HEK293 (cell line): ENCODE measurements around the gene VPS9D1.

Source experiments
- GLI4 ChIP-seq: fragments of 450-650 bp; formaldehyde crosslinking; IDR thresholded peaks from 2 replicates; pipeline ENCODE4 v1.5.1; 2016; ENCODE audit warnings: missing biosample characterization, missing genetic modification characterization
- MYNN ChIP-seq: fragments of 450-650 bp; formaldehyde crosslinking; IDR thresholded peaks from 2 replicates; pipeline ENCODE4 v1.5.1; 2016; ENCODE audit warnings: missing biosample characterization, missing genetic modification characterization, borderline replicate concordance
- OVOL3 ChIP-seq: fragments of 450-650 bp; formaldehyde crosslinking; IDR thresholded peaks from 2 replicates; pipeline ENCODE4 v1.5.1; 2016; ENCODE audit warnings: missing biosample characterization, missing genetic modification characterization
- PRDM6 ChIP-seq: fragments of 450-650 bp; formaldehyde crosslinking; IDR thresholded peaks from 2 replicates; pipeline ENCODE4 v1.5.1; 2017; ENCODE audit warnings: missing biosample characterization, missing genetic modification characterization
- TCF7L2 ChIP-seq: IDR thresholded peaks from 2 replicates; pipeline ENCODE4 v1.6.1; 2011; ENCODE audit warnings: low read depth, mild to moderate bottlenecking, inconsistent platforms, low read length, moderate library complexity, borderline replicate concordance
- ZBTB17 ChIP-seq: fragments of 450-650 bp; formaldehyde crosslinking; IDR thresholded peaks from 2 replicates; pipeline ENCODE4 v1.5.1; 2016; ENCODE audit warnings: missing biosample characterization, missing genetic modification characterization
- ZBTB20 ChIP-seq: fragments of 450-650 bp; formaldehyde crosslinking; IDR thresholded peaks from 2 replicates; pipeline ENCODE4 v1.5.1; 2016; ENCODE audit warnings: missing biosample characterization, missing genetic modification characterization
- ZBTB21 ChIP-seq: fragments of 450-650 bp; formaldehyde crosslinking; IDR thresholded peaks from 2 replicates; pipeline ENCODE4 v1.5.1; 2017; ENCODE audit warnings: missing biosample characterization, missing genetic modification characterization
- ZBTB6 ChIP-seq: fragments of 450-650 bp; formaldehyde crosslinking; IDR thresholded peaks from 2 replicates; pipeline ENCODE4 v1.5.1; 2017; ENCODE audit warnings: missing biosample characterization, missing genetic modification characterization
- ZNF138 ChIP-seq: fragments of 450-650 bp; formaldehyde crosslinking; IDR thresholded peaks from 2 replicates; pipeline ENCODE4 v1.5.1; 2016; ENCODE audit warnings: missing biosample characterization, missing genetic modification characterization, borderline replicate concordance
- ZNF148 ChIP-seq: fragments of 450-650 bp; formaldehyde crosslinking; IDR thresholded peaks from 2 replicates; pipeline ENCODE4 v1.5.0; 2017; ENCODE audit warnings: missing biosample characterization, missing genetic modification characterization, borderline replicate concordance
- ZNF175 ChIP-seq: fragments of 450-650 bp; formaldehyde crosslinking; IDR thresholded peaks from 2 replicates; pipeline ENCODE4 v1.5.1; 2016; ENCODE audit warnings: missing biosample characterization, missing genetic modification characterization
- ZNF19 ChIP-seq: fragments of 450-650 bp; formaldehyde crosslinking; IDR thresholded peaks from 2 replicates; pipeline ENCODE4; 2016; ENCODE audit warnings: missing biosample characterization, missing genetic modification characterization, low read depth
- ZNF221 ChIP-seq: fragments of 450-650 bp; formaldehyde crosslinking; IDR thresholded peaks from 2 replicates; pipeline ENCODE4 v1.5.1; 2017; ENCODE audit warnings: missing biosample characterization, missing genetic modification characterization, borderline replicate concordance
- ZNF341 ChIP-seq: fragments of 450-650 bp; formaldehyde crosslinking; IDR thresholded peaks from 2 replicates; pipeline ENCODE4; 2016; ENCODE audit warnings: low read depth, missing biosample characterization, missing genetic modification characterization
- ZNF350 ChIP-seq: fragments of 450-650 bp; formaldehyde crosslinking; IDR thresholded peaks from 2 replicates; pipeline ENCODE4 v1.5.0; 2017; ENCODE audit warnings: missing biosample characterization, mild to moderate bottlenecking, missing genetic modification characterization
- ZNF394 ChIP-seq: fragments of 450-650 bp; formaldehyde crosslinking; IDR thresholded peaks from 2 replicates; pipeline ENCODE4 v1.5.1; 2016; ENCODE audit warnings: missing biosample characterization, missing genetic modification characterization, mild to moderate bottlenecking, moderate library complexity, borderline replicate concordance
- ZNF423 ChIP-seq: fragments of 450-650 bp; formaldehyde crosslinking; IDR thresholded peaks from 2 replicates; pipeline ENCODE4 v1.5.1; 2016; ENCODE audit warnings: missing biosample characterization, missing genetic modification characterization
- ZNF426 ChIP-seq: fragments of 450-650 bp; formaldehyde crosslinking; IDR thresholded peaks from 2 replicates; pipeline ENCODE4 v1.5.1; 2017; ENCODE audit warnings: missing biosample characterization, missing genetic modification characterization, mild to moderate bottlenecking, inconsistent platforms, moderate library complexity
- ZNF48 ChIP-seq: fragments of 450-650 bp; formaldehyde crosslinking; IDR thresholded peaks from 2 replicates; pipeline ENCODE4 v1.5.1; 2016; ENCODE audit warnings: missing biosample characterization, missing genetic modification characterization
- ZNF488 ChIP-seq: fragments of 450-650 bp; formaldehyde crosslinking; IDR thresholded peaks from 2 replicates; pipeline ENCODE4 v1.5.1; 2016; ENCODE audit warnings: missing biosample characterization, missing genetic modification characterization
- ZNF521 ChIP-seq: fragments of 450-650 bp; formaldehyde crosslinking; IDR thresholded peaks from 2 replicates; pipeline ENCODE4 v1.5.1; 2017; ENCODE audit warnings: missing biosample characterization, mild to moderate bottlenecking, missing genetic modification characterization
- ZNF555 ChIP-seq: fragments of 450-650 bp; formaldehyde crosslinking; conservative IDR thresholded peaks from 2 replicates; pipeline ENCODE4 v1.5.1; 2017; ENCODE audit warnings: missing biosample characterization, mild to moderate bottlenecking, missing genetic modification characterization, inconsistent platforms
- ZNF585B ChIP-seq: fragments of 450-650 bp; formaldehyde crosslinking; IDR thresholded peaks from 2 replicates; pipeline ENCODE4 v1.5.1; 2016; ENCODE audit warnings: missing biosample characterization, missing genetic modification characterization
- ZNF596 ChIP-seq: fragments of 450-650 bp; IDR thresholded peaks from 2 replicates; pipeline ENCODE4 v1.5.0; 2018; ENCODE audit warnings: missing biosample characterization, mild to moderate bottlenecking, missing genetic modification characterization, moderate library complexity
- ZNF639 ChIP-seq: fragments of 450-650 bp; formaldehyde crosslinking; IDR thresholded peaks from 2 replicates; pipeline ENCODE4 v1.5.1; 2016; ENCODE audit warnings: missing biosample characterization, missing genetic modification characterization
- ZNF768 ChIP-seq: fragments of 450-650 bp; formaldehyde crosslinking; IDR thresholded peaks from 2 replicates; pipeline ENCODE4 v1.5.1; 2018; ENCODE audit warnings: missing biosample characterization, mild to moderate bottlenecking, missing genetic modification characterization
- ZNF837 ChIP-seq: fragments of 450-650 bp; formaldehyde crosslinking; IDR thresholded peaks from 2 replicates; pipeline ENCODE4 v1.5.1; 2016; ENCODE audit warnings: missing biosample characterization, missing genetic modification characterization
- ZSCAN4 ChIP-seq: fragments of 450-650 bp; formaldehyde crosslinking; IDR thresholded peaks from 2 replicates; pipeline ENCODE4 v1.5.1; 2017; ENCODE audit warnings: missing biosample characterization, missing genetic modification characterization

VPS9D1 gene

GRCh38 chr16:89701425-89702406 is 19.0 kb downstream of the VPS9D1 start, which contains the start of gene SPATA2L (continued):
- TF ChIP-seq ZNF175 (tag by site-specific recombination), result no peak
- no peak for TF ChIP-seq ZNF19 (tag by site-specific recombination)
- no peak for TF ChIP-seq ZNF555 (tag by site-specific recombination)
- TF ChIP-seq ZNF639 (tag by site-specific recombination), result no peak
- no peak for TF ChIP-seq ZNF596 (tag by site-specific recombination)
- no peak for TF ChIP-seq ZBTB6 (tag by site-specific recombination)
- no peak for TF ChIP-seq TCF7L2
- TF ChIP-seq ZSCAN4 (tag by site-specific recombination), result no peak
- no peak for TF ChIP-seq ZNF585B (tag by site-specific recombination)
- TF ChIP-seq ZBTB21 (tag by site-specific recombination), result no peak
- no peak for TF ChIP-seq PRDM6 (tag by site-specific recombination)
- TF ChIP-seq ZNF768 (tag by site-specific recombination), result no peak
- TF ChIP-seq ZBTB20 (tag by site-specific recombination), result no peak
- no peak for TF ChIP-seq GLI4 (tag by site-specific recombination)
- TF ChIP-seq ZNF148 (tag by site-specific recombination), result no peak
- TF ChIP-seq ZNF221 (tag by site-specific recombination), result no peak
- TF ChIP-seq ZNF138 (tag by site-specific recombination), result no peak
- TF ChIP-seq ZNF426 (tag by site-specific recombination), result no peak
- TF ChIP-seq ZNF48, result no peak
- TF ChIP-seq ZNF423 (tag by site-specific recombination), result peak; percentile 17; the same call in 1 of the 2 replicates
- no peak for TF ChIP-seq OVOL3 (tag by site-specific recombination)
- TF ChIP-seq ZNF341 (tag by site-specific recombination), result peak; percentile 56
- no peak for TF ChIP-seq MYNN (tag by site-specific recombination)
- TF ChIP-seq ZNF394 (tag by site-specific recombination), result no peak
- no peak for TF ChIP-seq ZNF488 (tag by site-specific recombination)
- TF ChIP-seq ZNF521 (tag by site-specific recombination), result no peak
- no peak for TF ChIP-seq ZBTB17 (tag by site-specific recombination)
- TF ChIP-seq ZNF350 (tag by site-specific recombination), result no peak
- no peak for TF ChIP-seq ZNF837
